HepG2 (cell line): Measurements from ENCODE around the gene ATG7. TPM values are rescaled to one million over a fixed set of nuclear protein-coding genes. Genes with fewer than 3 reads are reported as not detected.

ENCODE experiments used
- ATAC-seq: fragments of 200-7000 bp; cut with Tn5 transposase; 3 replicates; pipeline ENCODE4 v1.9.1; 2020; ENCODE audit warnings: mild to moderate bottlenecking, moderate library complexity
- BruUV-seq: library from RNA; stranded (reverse); fragments of 400-500 nt; replicated peaks from 2 replicates; lab custom pipeline; 2021; lab: Mats Ljungman, UMichigan
- CTCF ChIA-PET: fragments of 300-600 bp; formaldehyde crosslinking; extraction: SDS; loops from one replicate; lab custom pipeline; 2021; ENCODE audit warnings: low total read pairs, inconsistent platforms, low intra/inter-chr PET ratio; lab: Yijun Ruan, JAX
- POLR2A ChIA-PET: fragments of 350-600 bp; sonication (Branson Sonifier 250); formaldehyde crosslinking; loops from one replicate; lab custom pipeline; 2020; ENCODE audit warnings: antibody characterized with exemption, inconsistent platforms; lab: Yijun Ruan, JAX
- DNase-seq: peaks from one replicate; pipeline ENCODE4 v3.0.0-alpha.2; 2015; ENCODE audit warnings: low spot score
- FAIRE-seq: peaks from 3 replicates; lab custom pipeline; 2011; peaks lifted over from hg19 to GRCh38; lab: Jason Lieb, UNC
- H2AFZ ChIP-seq: one replicate; pipeline ENCODE4 v1.6.1; 2011; ENCODE audit warnings: low read length, inconsistent platforms
- H3K27ac ChIP-seq: fragments of 300-600 bp; 3 replicates; pipeline ENCODE4 v1.8.0; 2011; ENCODE audit warnings: mixed run types, mild to moderate bottlenecking, mixed read lengths, low read length, inconsistent platforms; ENCODE audit not compliant: insufficient read depth; ENCODE audit errors: extremely low read length
- H3K27me3 ChIP-seq, 2 experiments: fragments of 200-600 bp in 1 of 2; 2 replicates in 1 of 2; 3 replicates in 1 of 2; pipeline versions ENCODE4 v1.6.0 to v1.8.0; 2011; ENCODE audit warnings: low read length in 2 of 2, mild to moderate bottlenecking in 2 of 2, moderate library complexity in 2 of 2, inconsistent platforms in 1 of 2; ENCODE audit not compliant: insufficient read depth in 2 of 2, control insufficient read depth in 1 of 2
- H3K36me3 ChIP-seq, 2 experiments: fragments of 200-600 bp in 1 of 2; replicated peaks in 1 of 2; 2 replicates in 1 of 2; 3 replicates in 1 of 2; pipeline versions ENCODE4 v1.5.1 to v1.8.0; 2011; ENCODE audit warnings: low read length in 2 of 2, inconsistent platforms in 1 of 2; ENCODE audit not compliant: insufficient read depth in 2 of 2, control insufficient read depth in 1 of 2
- H3K4me1 ChIP-seq: 2 replicates; pipeline ENCODE4 v1.5.1; 2012; ENCODE audit warnings: low read length, inconsistent platforms; ENCODE audit not compliant: insufficient read depth
- H3K4me2 ChIP-seq: 2 replicates; pipeline ENCODE4 v1.6.0; 2011; ENCODE audit warnings: low read depth, low read length, inconsistent platforms
- H3K4me3 ChIP-seq, 3 experiments: fragments of 200-600 bp in 1 of 3; sonication (generic), shearing (Covaris generic) in 1 of 3; replicated peaks in 1 of 3; 2 replicates each; pipeline ENCODE4 v1.5.1; 2011 to 2016; ENCODE audit warnings: low read length in 3 of 3, inconsistent platforms in 2 of 3, low read depth in 2 of 3, mild to moderate bottlenecking in 2 of 3, control low read depth in 1 of 3, mixed read lengths in 1 of 3; ENCODE audit not compliant: insufficient read depth in 1 of 3
- H3K79me2 ChIP-seq: one replicate; pipeline ENCODE4 v1.6.1; 2011; ENCODE audit warnings: low read length, inconsistent platforms; ENCODE audit not compliant: insufficient read depth
- H3K9ac ChIP-seq: 2 replicates; pipeline ENCODE4 v1.6.0; 2011; ENCODE audit warnings: mild to moderate bottlenecking, low read depth, low read length, inconsistent platforms; ENCODE audit not compliant: insufficient read depth
- H3K9me3 ChIP-seq: 2 replicates; pipeline ENCODE4 v1.5.1; 2012; ENCODE audit warnings: mild to moderate bottlenecking, low read length
- H4K20me1 ChIP-seq: 2 replicates; pipeline ENCODE4 v1.6.0; 2011; ENCODE audit warnings: inconsistent platforms, mild to moderate bottlenecking, low read length, moderate library complexity; ENCODE audit not compliant: insufficient read depth
- AGO2 ChIP-seq: fragments of 200-400 bp; formaldehyde crosslinking; optimal IDR thresholded peaks from 2 replicates; pipeline ENCODE3; 2017; ENCODE audit warnings: mild to moderate bottlenecking, low read depth, low read length, moderate library complexity
- ATF1 ChIP-seq: IDR thresholded peaks from 2 replicates; pipeline ENCODE4 v1.6.1; 2016; ENCODE audit warnings: mild to moderate bottlenecking, control low read depth
- NFATC3 ChIP-seq: sonication (generic); formaldehyde crosslinking; IDR thresholded peaks from 2 replicates; pipeline ENCODE4 v1.5.1; 2020; ENCODE audit warnings: mild to moderate bottlenecking, missing genetic modification reagents
- TMF1 ChIP-seq: sonication (generic); formaldehyde crosslinking; IDR thresholded peaks from 2 replicates; pipeline ENCODE4 v1.8.1; 2022; ENCODE audit warnings: low read depth, missing genetic modification reagents
- ZNF138 ChIP-seq: sonication (generic); formaldehyde crosslinking; IDR thresholded peaks from 2 replicates; pipeline ENCODE4 v1.5.0; 2020; ENCODE audit warnings: mild to moderate bottlenecking, low read depth, missing genetic modification reagents
- ZNF687 ChIP-seq: sonication (generic); formaldehyde crosslinking; IDR thresholded peaks from 2 replicates; pipeline ENCODE4 v1.5.1; 2020; ENCODE audit warnings: mild to moderate bottlenecking, missing genetic modification reagents, moderate library complexity
- ZNF740 ChIP-seq: sonication (generic); formaldehyde crosslinking; IDR thresholded peaks from 2 replicates; pipeline ENCODE4 v1.4.0; 2020; ENCODE audit warnings: missing genetic modification reagents
- ZNF800 ChIP-seq: sonication (generic); formaldehyde crosslinking; IDR thresholded peaks from 2 replicates; pipeline ENCODE4 v1.4.0; 2020; ENCODE audit warnings: missing genetic modification reagents
- WGBS: methylation state at CpG from one replicate; pipeline ENCODE4 v1.1.6; 2017; ENCODE audit warnings: low lambda C conversion rate; 5-methylcytosine and 5-hydroxymethylcytosine counted together
- in situ Hi-C: cut with HindIII; loops from 2 replicates; pipeline ENCODE4 v1.10.0; 2017; ENCODE audit warnings: low pct_unique_long_range_greater_than_20kb; ENCODE audit not compliant: extremely low pct_ligation_motif_present
- intact Hi-C: fragments of 100-400 bp; cut with micrococcal nuclease; formaldehyde crosslinking; loops from one replicate; pipeline ENCODE4 v1.10.0; 2022; ENCODE audit not compliant: unreplicated experiment
- polyA plus RNA-seq, 8 experiments: library from polyadenylated mRNA; depleted of rRNA in 3 of 8; stranded (reverse) in 7 of 8; unstranded in 1 of 8; fragments of >200 nt; fragmentation: Illumina TruSeq in 4 of 8; extraction: Trizol in 4 of 8; gene quantifications; 2 replicates each; pipeline versions ENCODE4 v1.2.1 to v1.2.3, GENCODE V29; 2011 to 2016; ENCODE audit warnings: low read depth in 4 of 8, missing spikeins in 1 of 8, mixed read lengths in 1 of 8; ENCODE audit not compliant: insufficient read depth in 1 of 8
- total RNA-seq, 5 experiments: library from RNA; depleted of rRNA; stranded (reverse); fragments of >200 nt; fragmentation: Illumina TruSeq; extraction: Trizol; gene quantifications; 2 replicates each; pipeline ENCODE4 v1.2.3, GENCODE V29; 2016; ENCODE audit warnings: low read depth in 1 of 5

Gene ATG7
- total and polyA plus RNA-seq, 2 of the 13 experiments (the other 11 are each of a cell fraction or from before 2014, with no cell fraction given), result 7.8 to 22.1 TPM

GRCh38 chr3:11553436-11554235 is 281.4 kb downstream of the ATG7 start:
- TF ChIP-seq ZNF138 (no peak), ZNF740 (CRISPR knock-in tag) (no peak), ATF1 (CRISPR knock-in tag) (no peak), ZNF800 (CRISPR knock-in tag) (no peak), ZNF687 (peak; percentile 10; the same call in 1 of the 2 replicates), TMF1 (no peak), NFATC3 (CRISPR knock-in tag) (no peak), AGO2 (peak; percentile 69)
- Histone ChIP-seq H3K9ac (no peak overlapping the region), H4K20me1 (0 out of 2 replicates have a peak, but pooled peaks cover 5% of the 10 kb centered on the region), H3K4me1 (no peaks in the 10 kb centered on the region), H2AFZ (no peak overlapping the region), H3K9me3 (no peaks in the 10 kb centered on the region), H3K27ac (no peak overlapping the region), H3K27me3 (no peaks in the 10 kb centered on the region), H3K4me2 (no peak overlapping the region), H3K4me3 (no peak overlapping the region), H3K36me3 (peaks cover 19 to 47% of the 10 kb centered on the region in 2 experiments), H3K79me2 (no peaks in the 10 kb centered on the region)
- DNase-seq (no peak), FAIRE-seq (no peak), ATAC-seq (peak; percentile 12)
- WGBS, result 91% methylated on average over 12 of the region's 17 CpGs
- BruUV-seq, result no TSS peak
- CTCF ChIA-PET, result no interaction called here
- POLR2A ChIA-PET, result no interaction called here
- intact Hi-C loops, result no loop called here
- in situ Hi-C loops, result no loop called here
